Peyer's patch (tissue), 4 donors: ENCODE results near the gene GPR18.

Source experiments
- CTCF ChIP-seq, 6 experiments: fragments of 450-650 bp in 4 of 6; fragments of 200-600 bp in 2 of 6; sonication (generic) in 1 of 6; IDR thresholded peaks; one replicate each; pipeline ENCODE4 v1.5.1; 2017 to 2019; ENCODE audit warnings: antibody characterized with exemption in 6 of 6, mild to moderate bottlenecking in 3 of 6, moderate library complexity in 1 of 6
- POLR2A ChIP-seq, 2 donors: fragments of 450-650 bp; IDR thresholded peaks; one replicate each; pipeline ENCODE4 v1.5.1; 2017; ENCODE audit warnings: antibody characterized with exemption in 2 of 2, mild to moderate bottlenecking in 2 of 2, moderate library complexity in 2 of 2

- no peak for TF ChIP-seq POLR2A (IDR thresholded peaks at IDR 0.05)
- no peak for TF ChIP-seq CTCF (IDR thresholded peaks at IDR 0.05)
Measured at GRCh38 chr13:99307648-99308339, 49.6 kb upstream of the GPR18 start.
